ENCODE data around the gene DNAJB6. TPM values are rescaled to one million over a fixed set of nuclear protein-coding genes. Genes with fewer than 3 reads are reported as not detected.

Gene DNAJB6
- total RNA-seq, 1 donor from 2014 or later = 93.1 TPM

- H3K4me1 ChIP-seq = no peaks in the 10 kb centered on the region
- no peak for DNase-seq (ENCODE audit: extremely low spot score in 2 of 2)
- no peak overlapping the region for H3K27ac ChIP-seq
- intact Hi-C loops (cut with DNase I) = no loop called here
- H3K4me3 ChIP-seq = no peak overlapping the region
- no peaks in the 10 kb centered on the region for H3K36me3 ChIP-seq
- no peaks in the 10 kb centered on the region for H3K9me3 ChIP-seq
- TF ChIP-seq CTCF (IDR thresholded peaks at IDR 0.05) (no peak), POLR2AphosphoS5 (IDR thresholded peaks at IDR 0.05; ENCODE audit: insufficient read depth in 1 of 2, low read depth in 1 of 2) (no peak)
- no peaks in the 10 kb centered on the region for H3K27me3 ChIP-seq
Measured at GRCh38 chr7:157440346-157441022, 103.7 kb downstream of the DNAJB6 start.

- DNase-seq (ENCODE audit: extremely low spot score in 2 of 2) = no peak
Measured at GRCh38 chr7:157441023-157441399, 104.2 kb downstream of the DNAJB6 start.

GRCh38 chr7:157442456-157442855, 105.7 kb downstream of the DNAJB6 start:
- no peak for TF ChIP-seq POLR2AphosphoS5 (IDR thresholded peaks at IDR 0.05; ENCODE audit: insufficient read depth in 1 of 2, low read depth in 1 of 2)
- TF ChIP-seq CTCF (IDR thresholded peaks at IDR 0.05) = no peak
- no peak for TF ChIP-seq POLR2A (IDR thresholded peaks at IDR 0.05)
- Histone ChIP-seq H3K27ac (no peak overlapping the region), H3K36me3 (no peaks in the 10 kb centered on the region), H3K4me3 (no peak overlapping the region), H3K9me3 (no peaks in the 10 kb centered on the region), H3K4me1 (no peaks in the 10 kb centered on the region), H3K27me3 (no peaks in the 10 kb centered on the region)
- intact Hi-C loops (cut with DNase I) = no loop called here
- no peak for DNase-seq (ENCODE audit: extremely low spot score in 2 of 2)

More at GRCh38 chr7:157441023-157441399, 104.2 kb downstream of the DNAJB6 start:
- no peaks in the 10 kb centered on the region for H3K4me1 ChIP-seq
- H3K9me3 ChIP-seq = no peaks in the 10 kb centered on the region
- H3K36me3 ChIP-seq = no peaks in the 10 kb centered on the region
- H3K27ac ChIP-seq = no peak overlapping the region
- intact Hi-C loops (cut with DNase I) = no loop called here
- TF ChIP-seq POLR2A (IDR thresholded peaks at IDR 0.05) (no peak), CTCF (IDR thresholded peaks at IDR 0.05) (no peak), POLR2AphosphoS5 (IDR thresholded peaks at IDR 0.05; ENCODE audit: insufficient read depth in 1 of 2, low read depth in 1 of 2) (no peak)
- no peak overlapping the region for H3K4me3 ChIP-seq
- no peaks in the 10 kb centered on the region for H3K27me3 ChIP-seq

- Histone ChIP-seq H3K36me3 (no peaks in the 10 kb centered on the region), H3K4me3 (no peak overlapping the region), H3K27me3 (no peaks in the 10 kb centered on the region), H3K27ac (no peak overlapping the region), H3K4me1 (no peaks in the 10 kb centered on the region), H3K9me3 (no peaks in the 10 kb centered on the region)
- no peak for DNase-seq (ENCODE audit: extremely low spot score in 2 of 2)
- intact Hi-C loops (cut with DNase I) = no loop called here
- TF ChIP-seq CTCF (IDR thresholded peaks at IDR 0.05) = no peak
Measured at GRCh38 chr7:157442993-157443831, 106.4 kb downstream of the DNAJB6 start.

Measured in vagina (tissue), 2 donors.